OCI-LY3 (cell line): ENCODE data around the gene AMN.

Source experiments
- H2AFZ ChIP-seq: fragments of 200-600, 300-600 bp; shearing (Covaris generic); 2 replicates; pipeline ENCODE4 v1.6.0; 2014; ENCODE audit warnings: antibody characterized with exemption, low read depth, low read length
- H3K27ac ChIP-seq: fragments of 200-600, 300-600 bp; sonication (generic); 2 replicates; pipeline ENCODE4 v1.5.1; 2014; ENCODE audit warnings: mild to moderate bottlenecking, low read length, moderate library complexity, mixed read lengths
- H3K27me3 ChIP-seq: fragments of 200-600, 300-600 bp; sonication (generic); 2 replicates; pipeline ENCODE4 v1.6.1; 2014; ENCODE audit warnings: low read depth, low read length, mixed read lengths
- H3K36me3 ChIP-seq: fragments of 200-600, 300-600 bp; sonication (generic); replicated peaks from 2 replicates; pipeline ENCODE3; 2014; ENCODE audit warnings: low read depth, low read length, mixed read lengths
- H3K4me1 ChIP-seq: fragments of 300-600, 200-600 bp; sonication (generic); 2 replicates; pipeline ENCODE4 v1.6.1; 2014; ENCODE audit warnings: low read length, mixed read lengths
- H3K4me2 ChIP-seq: fragments of 200-600, 300-600 bp; sonication (generic); 2 replicates; pipeline ENCODE4 v1.6.1; 2014; ENCODE audit warnings: low read length, mixed read lengths
- H3K4me3 ChIP-seq: fragments of 300-600, 200-600 bp; sonication (generic); 2 replicates; pipeline ENCODE4 v1.5.1; 2014; ENCODE audit warnings: antibody characterized with exemption, mild to moderate bottlenecking, low read length, moderate library complexity
- H3K79me2 ChIP-seq: fragments of 300-600, 200-600 bp; shearing (Covaris generic); 2 replicates; pipeline ENCODE4 v1.6.1; 2014; ENCODE audit warnings: mild to moderate bottlenecking, low read length, mixed read lengths
- H3K9ac ChIP-seq: fragments of 300-600, 200-600 bp; shearing (Covaris generic); 2 replicates; pipeline ENCODE4 v1.6.0; 2014; ENCODE audit warnings: mild to moderate bottlenecking, low read length, moderate library complexity
- H3K9me3 ChIP-seq: fragments of 200-600, 300-600 bp; shearing (Covaris generic); 2 replicates; pipeline ENCODE4 v1.6.1; 2014; ENCODE audit warnings: low read length, mixed read lengths; ENCODE audit not compliant: insufficient read depth
- H4K20me1 ChIP-seq: fragments of 200-600, 300-600 bp; sonication (generic); 2 replicates; pipeline ENCODE4 v1.6.1; 2016; ENCODE audit warnings: low read length, mixed read lengths; ENCODE audit not compliant: insufficient read depth
- CTCF ChIP-seq: fragments of 200-600, 300-600 bp; sonication (generic); IDR thresholded peaks from 2 replicates; pipeline ENCODE4 v1.5.1; 2014; ENCODE audit warnings: antibody characterized with exemption, low read length, low read depth
- EZH2phosphoT487 ChIP-seq: fragments of 200-600 bp; shearing (Covaris generic); IDR thresholded peaks from 2 replicates; pipeline ENCODE4 v1.6.1; 2018; ENCODE audit warnings: antibody characterized with exemption, mixed run types, low read depth

AMN gene

GRCh38 chr14:102902086-102902485 is 20.4 kb upstream of the AMN start:
- no peaks in the 10 kb centered on the region for H3K27me3 ChIP-seq
- no peak overlapping the region for H2AFZ ChIP-seq
- no peaks in the 10 kb centered on the region for H3K9me3 ChIP-seq
- peaks cover 45% of the 10 kb centered on the region for H4K20me1 ChIP-seq
- peak overlapping the region; percentile 95 for H3K27ac ChIP-seq
- peaks cover 59% of the 10 kb centered on the region for H3K4me1 ChIP-seq
- peak overlapping the region; percentile 42 for H3K4me3 ChIP-seq
- TF ChIP-seq CTCF (no peak), EZH2phosphoT487 (no peak)
- peak overlapping the region; percentile 57 for H3K9ac ChIP-seq
- peaks cover 71% of the 10 kb centered on the region for H3K79me2 ChIP-seq
- H3K36me3 ChIP-seq: peaks cover 58% of the 10 kb centered on the region
- H3K4me2 ChIP-seq: peak overlapping the region; percentile 88

- no peak overlapping the region for H2AFZ ChIP-seq
- peak overlapping the region; percentile 42; the same call in 1 of the 2 replicates for H3K4me3 ChIP-seq
- H3K79me2 ChIP-seq: peaks cover 70% of the 10 kb centered on the region
- peaks cover 47% of the 10 kb centered on the region for H4K20me1 ChIP-seq
- H3K4me1 ChIP-seq: peaks cover 53% of the 10 kb centered on the region
- H3K36me3 ChIP-seq: peaks cover 63% of the 10 kb centered on the region
- H3K4me2 ChIP-seq: peak overlapping the region; percentile 88
- H3K27ac ChIP-seq: peak overlapping the region; percentile 95
- TF ChIP-seq CTCF (no peak), EZH2phosphoT487 (no peak)
- no peaks in the 10 kb centered on the region for H3K27me3 ChIP-seq
- H3K9ac ChIP-seq: peak overlapping the region; percentile 57
- no peaks in the 10 kb centered on the region for H3K9me3 ChIP-seq
Measured at GRCh38 chr14:102902523-102903247, 19.8 kb upstream of the AMN start.

- no peaks in the 10 kb centered on the region for H3K9me3 ChIP-seq
- no peak overlapping the region for H3K4me3 ChIP-seq
- no peaks in the 10 kb centered on the region for H3K27me3 ChIP-seq
- no peak overlapping the region for H3K9ac ChIP-seq
- peaks cover 51% of the 10 kb centered on the region for H4K20me1 ChIP-seq
- H3K4me2 ChIP-seq: no peak overlapping the region
- H3K27ac ChIP-seq: peak overlapping the region; percentile 95; the same call in 1 of the 2 replicates
- H3K79me2 ChIP-seq: peaks cover 72% of the 10 kb centered on the region
- no peak for TF ChIP-seq CTCF
- no peak for TF ChIP-seq EZH2phosphoT487
- H3K36me3 ChIP-seq: peaks cover 66% of the 10 kb centered on the region
- H3K4me1 ChIP-seq: peaks cover 46% of the 10 kb centered on the region
- H2AFZ ChIP-seq: no peak overlapping the region
Measured at GRCh38 chr14:102903248-102903888, 19.1 kb upstream of the AMN start.

- Histone ChIP-seq H3K9me3 (no peaks in the 10 kb centered on the region), H3K79me2 (peaks cover 67% of the 10 kb centered on the region), H4K20me1 (peaks cover 47% of the 10 kb centered on the region), H3K27ac (no peak overlapping the region; the same call in 1 of the 2 replicates), H3K9ac (no peak overlapping the region), H3K36me3 (peaks cover 68% of the 10 kb centered on the region), H3K4me3 (no peak overlapping the region), H3K4me2 (no peak overlapping the region), H3K4me1 (peaks cover 40% of the 10 kb centered on the region), H3K27me3 (no peaks in the 10 kb centered on the region), H2AFZ (no peak overlapping the region)
- TF ChIP-seq CTCF (no peak), EZH2phosphoT487 (no peak)
Measured at GRCh38 chr14:102903889-102904512, 18.5 kb upstream of the AMN start.
